IMR-90 (cell line): ENCODE results near the gene SLX4IP. TPM values are rescaled to one million over a fixed set of nuclear protein-coding genes. Genes with fewer than 3 reads are reported as not detected.

ENCODE experiments used
- ATAC-seq: fragments of 200-7000 bp; cut with Tn5 transposase; 2 replicates; pipeline ENCODE4 v1.9.1; 2020; ENCODE audit warnings: low read depth, mild to moderate bottlenecking, moderate library complexity
- BruUV-seq: library from RNA; stranded (reverse); fragments of 400-500 nt; replicated peaks from 2 replicates; lab custom pipeline; 2021; lab: Mats Ljungman, UMichigan
- CTCF ChIA-PET: fragments of 300-600 bp; formaldehyde crosslinking; extraction: SDS; loops from one replicate; lab custom pipeline; 2021; ENCODE audit warnings: antibody characterized with exemption; lab: Yijun Ruan, JAX
- POLR2A ChIA-PET: fragments of 300-600 bp; sonication (Branson Sonifier 250); formaldehyde crosslinking; loops from one replicate; lab custom pipeline; 2022; ENCODE audit warnings: antibody characterized with exemption; ENCODE audit not compliant: unreplicated experiment; lab: Charles Lee
- DNase-seq: peaks from one replicate; pipeline ENCODE4 v3.0.0; 2013
- H2AFZ ChIP-seq: replicated peaks from 2 replicates; pipeline ENCODE3; 2013; ENCODE audit warnings: low read length, mild to moderate bottlenecking; ENCODE audit not compliant: poor library complexity
- H2AK5ac ChIP-seq: 2 replicates; pipeline ENCODE4 v1.6.1; 2013; ENCODE audit warnings: low read depth, low read length, inconsistent platforms
- H2AK9ac ChIP-seq: replicated peaks from 2 replicates; pipeline ENCODE3; 2013; ENCODE audit warnings: mild to moderate bottlenecking, low read depth, low read length, moderate library complexity; ENCODE audit not compliant: poor library complexity
- H2BK120ac ChIP-seq: 2 replicates; pipeline ENCODE4 v1.6.1; 2013; ENCODE audit warnings: low read depth, low read length, inconsistent platforms
- H2BK15ac ChIP-seq: 3 replicates; pipeline ENCODE4 v1.6.1; 2013; ENCODE audit warnings: low read depth, low read length, inconsistent platforms
- H2BK20ac ChIP-seq: 2 replicates; pipeline ENCODE4 v1.6.1; 2013; ENCODE audit warnings: low read depth, mild to moderate bottlenecking, inconsistent platforms, low read length, moderate library complexity
- H2BK5ac ChIP-seq: 2 replicates; pipeline ENCODE4 v1.6.1; 2013; ENCODE audit warnings: mild to moderate bottlenecking, low read depth, low read length, inconsistent platforms; ENCODE audit not compliant: poor library complexity, severe bottlenecking
- H3K14ac ChIP-seq: replicated peaks from 2 replicates; pipeline ENCODE4 v1.6.1; 2013; ENCODE audit warnings: low read depth, low read length, inconsistent platforms
- H3K18ac ChIP-seq: 2 replicates; pipeline ENCODE4 v1.6.1; 2013; ENCODE audit warnings: low read depth, low read length, control low read depth
- H3K23ac ChIP-seq: 2 replicates; pipeline ENCODE4 v1.6.1; 2013; ENCODE audit warnings: low read depth, low read length, inconsistent platforms
- H3K27ac ChIP-seq: 2 replicates; pipeline ENCODE4 v1.5.1; 2013; ENCODE audit warnings: mild to moderate bottlenecking, control low read depth, low read length; ENCODE audit not compliant: insufficient read depth
- H3K27me3 ChIP-seq: 2 replicates; pipeline ENCODE4 v1.6.1; 2013; ENCODE audit warnings: low read length; ENCODE audit not compliant: control insufficient read depth, insufficient read depth
- H3K36me3 ChIP-seq: 2 replicates; pipeline ENCODE4 v1.6.1; 2013; ENCODE audit warnings: low read length, mixed read lengths; ENCODE audit not compliant: control insufficient read depth, insufficient read depth
- H3K4ac ChIP-seq: 2 replicates; pipeline ENCODE4 v1.6.1; 2013; ENCODE audit warnings: low read depth, low read length, inconsistent platforms
- H3K4me1 ChIP-seq: 2 replicates; pipeline ENCODE4 v1.6.1; 2013; ENCODE audit warnings: low read length, mixed read lengths; ENCODE audit not compliant: control insufficient read depth, insufficient read depth
- H3K4me2 ChIP-seq: 2 replicates; pipeline ENCODE4 v1.6.1; 2013; ENCODE audit warnings: low read depth, mild to moderate bottlenecking, control low read depth, low read length, moderate library complexity
- H3K4me3 ChIP-seq: 2 replicates; pipeline ENCODE4 v1.5.1; 2013; ENCODE audit warnings: low read depth, mild to moderate bottlenecking, control low read depth, low read length, moderate library complexity; ENCODE audit not compliant: insufficient read depth
- H3K56ac ChIP-seq: 2 replicates; pipeline ENCODE4 v1.6.1; 2013; ENCODE audit warnings: low read length, inconsistent platforms; ENCODE audit not compliant: insufficient read depth; ENCODE audit errors: extremely low read depth
- H3K79me1 ChIP-seq, 2 experiments: 2 replicates each; pipeline ENCODE4 v1.6.1; 2013; ENCODE audit warnings: low read length in 2 of 2, inconsistent platforms in 1 of 2, low read depth in 1 of 2
- H3K9ac ChIP-seq: 2 replicates; pipeline ENCODE4 v1.6.1; 2013; ENCODE audit warnings: low read depth, low read length, control low read depth
- H3K9me1 ChIP-seq: 2 replicates; pipeline ENCODE4 v1.6.1; 2013; ENCODE audit warnings: low read length, inconsistent platforms; ENCODE audit not compliant: insufficient read depth
- H3K9me3 ChIP-seq: 2 replicates; pipeline ENCODE4 v1.6.1; 2013; ENCODE audit warnings: low read length; ENCODE audit not compliant: control insufficient read depth, insufficient read depth
- H4K20me1 ChIP-seq: 2 replicates; pipeline ENCODE4 v1.6.1; 2013; ENCODE audit warnings: low read length, inconsistent platforms; ENCODE audit not compliant: insufficient read depth
- H4K5ac ChIP-seq: 2 replicates; pipeline ENCODE4 v1.6.1; 2013; ENCODE audit warnings: mild to moderate bottlenecking, low read depth, low read length, control low read depth
- H4K8ac ChIP-seq, 2 experiments: 2 replicates each; pipeline ENCODE4 v1.6.1; 2013; ENCODE audit warnings: low read depth in 2 of 2, low read length in 2 of 2, control low read depth in 1 of 2, inconsistent platforms in 1 of 2
- H4K91ac ChIP-seq: 2 replicates; pipeline ENCODE4 v1.6.1; 2013; ENCODE audit warnings: low read depth, low read length, inconsistent platforms; ENCODE audit not compliant: insufficient read depth
- BHLHE40 ChIP-seq: fragments of 150-350 bp; IDR thresholded peaks from 2 replicates; pipeline ENCODE4 v1.6.1; 2016; ENCODE audit warnings: mild to moderate bottlenecking, low read depth, low read length
- ELK1 ChIP-seq: fragments of 150-350 bp; IDR thresholded peaks from 2 replicates; pipeline ENCODE4 v1.6.1; 2016; ENCODE audit warnings: low read depth, mild to moderate bottlenecking, low read length, moderate library complexity, borderline replicate concordance
- FOS ChIP-seq: fragments of 150-350 bp; IDR thresholded peaks from 2 replicates; pipeline ENCODE4 v1.6.1; 2016; ENCODE audit warnings: low read depth, low read length
- MAZ ChIP-seq: IDR thresholded peaks from 2 replicates; pipeline ENCODE4 v1.6.1; 2012; ENCODE audit warnings: low read depth, mild to moderate bottlenecking, low read length, improper control_type of control experiment, moderate library complexity, borderline replicate concordance
- NFE2L2 ChIP-seq: fragments of 150-350 bp; IDR thresholded peaks from 2 replicates; pipeline ENCODE4 v1.6.1; 2016; ENCODE audit warnings: low read depth, mild to moderate bottlenecking, low read length
- POLR2A ChIP-seq: IDR thresholded peaks from 2 replicates; pipeline ENCODE4 v1.6.1; 2012; ENCODE audit warnings: mild to moderate bottlenecking, low read depth, low read length
- RCOR1 ChIP-seq: IDR thresholded peaks from 2 replicates; pipeline ENCODE4 v1.6.1; 2012; ENCODE audit warnings: mild to moderate bottlenecking, low read length, improper control_type of control experiment; ENCODE audit not compliant: insufficient replicate concordance
- WGBS, 2 experiments: methylation state at CpG; one replicate each; pipeline versions ENCODE4 v1.1.5 to v1.1.7; 2013; ENCODE audit warnings: missing lambda C conversion rate in 2 of 2; ENCODE audit not compliant: insufficient read length in 1 of 2; ENCODE audit errors: extremely low coverage in 2 of 2; 5-methylcytosine and 5-hydroxymethylcytosine counted together
- dilution Hi-C: fragments of 300-500 bp; cut with HindIII; formaldehyde crosslinking; loops from one replicate; pipeline ENCODE4 v1.14.3; 2018; ENCODE audit warnings: low sequenced_read_pairs; ENCODE audit not compliant: unreplicated experiment
- in situ Hi-C: fragments of 300-500 bp; cut with MboI; formaldehyde crosslinking; loops from 3 replicates; pipeline ENCODE4 v1.14.3; 2019; ENCODE audit warnings: low sequenced_read_pairs, inconsistent platforms, mixed read lengths
- intact Hi-C: fragments of 100-400 bp; cut with micrococcal nuclease; formaldehyde crosslinking; loops from 2 replicates; pipeline ENCODE4 v1.10.0; 2022
- polyA plus RNA-seq, 3 experiments: library from polyadenylated mRNA; depleted of rRNA; stranded (reverse); fragments of >200 nt; gene quantifications; 2 replicates each; pipeline ENCODE4 v1.2.3, GENCODE V29; 2012; ENCODE audit warnings: low replicate concordance in 1 of 3
- total RNA-seq: library from RNA; depleted of rRNA; stranded (reverse); fragments of >200 nt; gene quantifications from 2 replicates; pipeline ENCODE4 v1.2.3, GENCODE V29; 2012
- TF ChIP-seq, protein P1 (sequence below): conservative IDR thresholded peaks from 2 replicates; pipeline ENCODE4 v1.5.1; 2012; ENCODE audit warnings: mild to moderate bottlenecking, low read depth, low read length, improper control_type of control experiment
- TF ChIP-seq, protein P2 (sequence below): fragments of 150-350 bp; IDR thresholded peaks from 2 replicates; pipeline ENCODE4 v1.6.1; 2017; ENCODE audit warnings: mild to moderate bottlenecking, antibody characterized with exemption, low read length, low read depth

SLX4IP gene
- total and polyA plus RNA-seq, 2 of the 4 experiments (the other 2 are of a cell fraction) = 1.3 to 5.9 TPM

- H3K36me3 ChIP-seq = peaks cover 46% of the 10 kb centered on the region
Measured at GRCh38 chr20:10667560-10668167, 232.6 kb downstream of the SLX4IP start.

More at GRCh38 chr20:10667560-10668167, 232.6 kb downstream of the SLX4IP start:
- ChIA-PET POLR2A (no interaction called here), CTCF (no interaction called here)
- Histone ChIP-seq H4K20me1 (peaks cover 24% of the 10 kb centered on the region), H2AK9ac (no peak overlapping the region), H3K23ac (peak overlapping the region; percentile 35; the same call in 1 of the 2 replicates), H3K18ac (no peak overlapping the region), H2AFZ (no peak overlapping the region), H3K14ac (no peak overlapping the region), H3K79me1 (peaks cover 41 to 84% of the 10 kb centered on the region in 2 experiments), H3K4ac (no peak overlapping the region), H3K4me3 (no peak overlapping the region), H2BK15ac (no peak overlapping the region), H3K9ac (no peak overlapping the region), H3K9me3 (no peaks in the 10 kb centered on the region), H3K27me3 (no peaks in the 10 kb centered on the region), H4K91ac (no peak overlapping the region), H2BK5ac (no peak overlapping the region), H4K8ac (no peak overlapping the region), H2BK20ac (no peak overlapping the region), H3K4me1 (peaks cover 12% of the 10 kb centered on the region), H3K9me1 (peaks cover 19% of the 10 kb centered on the region; the same call in 1 of the 2 replicates), H2AK5ac (no peak overlapping the region), H3K56ac (no peak overlapping the region), H3K4me2 (no peak overlapping the region), H2BK120ac (no peak overlapping the region), H4K5ac (no peak overlapping the region), H3K27ac (no peak overlapping the region)
- dilution Hi-C loops = loop anchor here (25.0 kb wide), 1 partner anchor 870 kb away; no protein-coding TSS in a partner anchor
- no peak for DNase-seq
- in situ Hi-C loops = loop anchor here (10.0 kb wide), 1 partner anchor 607 kb away; no protein-coding TSS in a partner anchor
- TF ChIP-seq MAZ (no peak), NFE2L2 (no peak), POLR2A (no peak), ELK1 (no peak), RCOR1 (no peak), FOS (no peak), BHLHE40 (no peak)
- TF ChIP-seq, protein P1, sequence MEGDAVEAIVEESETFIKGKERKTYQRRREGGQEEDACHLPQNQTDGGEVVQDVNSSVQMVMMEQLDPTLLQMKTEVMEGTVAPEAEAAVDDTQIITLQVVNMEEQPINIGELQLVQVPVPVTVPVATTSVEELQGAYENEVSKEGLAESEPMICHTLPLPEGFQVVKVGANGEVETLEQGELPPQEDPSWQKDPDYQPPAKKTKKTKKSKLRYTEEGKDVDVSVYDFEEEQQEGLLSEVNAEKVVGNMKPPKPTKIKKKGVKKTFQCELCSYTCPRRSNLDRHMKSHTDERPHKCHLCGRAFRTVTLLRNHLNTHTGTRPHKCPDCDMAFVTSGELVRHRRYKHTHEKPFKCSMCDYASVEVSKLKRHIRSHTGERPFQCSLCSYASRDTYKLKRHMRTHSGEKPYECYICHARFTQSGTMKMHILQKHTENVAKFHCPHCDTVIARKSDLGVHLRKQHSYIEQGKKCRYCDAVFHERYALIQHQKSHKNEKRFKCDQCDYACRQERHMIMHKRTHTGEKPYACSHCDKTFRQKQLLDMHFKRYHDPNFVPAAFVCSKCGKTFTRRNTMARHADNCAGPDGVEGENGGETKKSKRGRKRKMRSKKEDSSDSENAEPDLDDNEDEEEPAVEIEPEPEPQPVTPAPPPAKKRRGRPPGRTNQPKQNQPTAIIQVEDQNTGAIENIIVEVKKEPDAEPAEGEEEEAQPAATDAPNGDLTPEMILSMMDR = no peak
- TF ChIP-seq, protein P2, sequence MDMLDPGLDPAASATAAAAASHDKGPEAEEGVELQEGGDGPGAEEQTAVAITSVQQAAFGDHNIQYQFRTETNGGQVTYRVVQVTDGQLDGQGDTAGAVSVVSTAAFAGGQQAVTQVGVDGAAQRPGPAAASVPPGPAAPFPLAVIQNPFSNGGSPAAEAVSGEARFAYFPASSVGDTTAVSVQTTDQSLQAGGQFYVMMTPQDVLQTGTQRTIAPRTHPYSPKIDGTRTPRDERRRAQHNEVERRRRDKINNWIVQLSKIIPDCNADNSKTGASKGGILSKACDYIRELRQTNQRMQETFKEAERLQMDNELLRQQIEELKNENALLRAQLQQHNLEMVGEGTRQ = no peak
- intact Hi-C loops = no loop called here
- WGBS, 2 experiments = no CpG with 5 or more reads among the region's 6 CpGs
- no peak for ATAC-seq
- BruUV-seq = no TSS peak
